Upper lobe of right lung (tissue), 1 donor: Measurements from ENCODE around the gene DOK3. TPM values are rescaled to one million over a fixed set of nuclear protein-coding genes. Genes with fewer than 3 reads are reported as not detected.

ENCODE experiments used
- ATAC-seq: fragments of 200-7000 bp; cut with Tn5 transposase; one replicate; pipeline ENCODE4 v1.9.1; 2020; ENCODE audit warnings: mild to moderate bottlenecking, moderate library complexity
- DNase-seq: peaks from one replicate; pipeline ENCODE4 v3.0.0-alpha.2; 2020
- H3K27ac ChIP-seq: fragments of 200-600 bp; one replicate; pipeline ENCODE4 v1.8.0; 2022
- H3K27me3 ChIP-seq: fragments of 200-600 bp; one replicate; pipeline ENCODE4 v1.8.0; 2022; ENCODE audit warnings: mild to moderate bottlenecking
- H3K36me3 ChIP-seq: fragments of 200-600 bp; one replicate; pipeline ENCODE4 v1.8.0; 2022
- H3K4me1 ChIP-seq: fragments of 200-600 bp; one replicate; pipeline ENCODE4 v1.8.0; 2022
- H3K4me3 ChIP-seq: fragments of 200-600 bp; one replicate; pipeline ENCODE4 v1.8.0; 2022; ENCODE audit warnings: mild to moderate bottlenecking
- H3K9me3 ChIP-seq: fragments of 200-600 bp; one replicate; pipeline ENCODE4 v1.8.0; 2022
- intact Hi-C: fragments of 100-400 bp; cut with DNase I; formaldehyde crosslinking; loops from one replicate; pipeline ENCODE4 v1.11.0; 2022
- total RNA-seq: library from RNA; stranded (reverse); fragmentation: NEBNext Ultra II Directional; extraction: Animal tissue kit (Norgen Biotek cat#: 25700); gene quantifications from one replicate; pipeline ENCODE4 v1.2.1, GENCODE V29; 2021
- TF ChIP-seq, protein P1 (sequence below): fragments of 200-600 bp; IDR thresholded peaks from one replicate; pipeline ENCODE4 v1.8.0; 2022; ENCODE audit warnings: antibody characterized with exemption
- donor health status: DM: no; HTN: yes; CAD: no; lungs with severe emphysema.

The DOK3 gene
- total RNA-seq, 1 donor from 2014 or later: 45.6 TPM

DNA sequence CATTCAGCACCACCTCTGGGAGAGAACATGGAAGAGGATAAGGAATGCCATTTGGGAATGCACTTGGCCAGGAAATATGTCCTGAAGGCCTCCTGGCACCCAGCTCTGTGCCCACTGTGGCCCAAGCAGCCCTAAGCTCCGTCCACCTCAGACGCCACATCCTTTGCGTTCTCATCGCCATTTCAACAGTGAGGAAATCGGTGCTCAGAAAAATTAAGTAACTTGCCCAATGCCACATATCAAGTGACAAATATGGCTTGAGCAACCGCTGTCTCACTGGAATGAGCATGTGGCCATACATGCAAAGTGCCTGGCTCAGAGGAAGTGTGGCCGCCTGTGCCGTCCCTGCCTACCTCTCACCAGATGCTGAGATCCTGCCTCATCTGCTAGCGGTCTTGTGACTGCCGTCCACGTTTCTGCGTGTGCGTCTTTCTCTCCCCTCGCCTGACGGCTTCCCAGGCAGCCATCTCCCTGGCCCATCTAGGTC is 984 bp upstream of the DOK3 start:
- H3K4me3 ChIP-seq: no peak overlapping the region
- ATAC-seq: peak; percentile 72

DNA sequence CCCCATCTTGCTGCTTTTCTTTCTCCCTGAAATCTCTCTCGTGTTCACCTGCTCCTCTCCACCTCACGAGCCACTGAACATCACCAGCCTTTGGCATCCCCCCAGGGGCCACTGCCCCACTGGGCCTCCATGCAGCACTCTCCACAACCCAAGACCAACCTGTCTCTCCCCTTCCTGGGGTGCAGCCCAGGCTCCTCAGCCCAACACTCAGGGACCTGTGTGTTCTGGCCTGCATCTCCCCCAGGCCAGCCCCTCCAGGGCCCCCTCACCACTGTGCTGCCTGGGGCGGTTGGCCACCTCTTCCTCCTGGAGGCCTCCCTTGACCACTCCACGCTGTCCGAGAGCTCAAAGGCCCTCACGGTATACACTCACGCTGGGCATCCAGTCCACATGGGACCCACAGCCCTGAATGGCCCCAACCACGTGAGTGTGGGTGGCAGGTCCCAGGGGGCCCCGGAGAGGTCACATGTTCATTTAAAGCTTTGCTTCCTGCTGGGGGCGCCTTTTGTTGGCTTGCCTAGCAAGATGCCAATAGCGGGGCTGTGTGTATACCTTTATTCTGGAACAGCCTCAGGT is 453 bp upstream of the DOK3 start:
- ATAC-seq: peak; percentile 12
- H3K36me3 ChIP-seq: peaks cover 48% of the 10 kb centered on the region
- TF ChIP-seq, protein P1, sequence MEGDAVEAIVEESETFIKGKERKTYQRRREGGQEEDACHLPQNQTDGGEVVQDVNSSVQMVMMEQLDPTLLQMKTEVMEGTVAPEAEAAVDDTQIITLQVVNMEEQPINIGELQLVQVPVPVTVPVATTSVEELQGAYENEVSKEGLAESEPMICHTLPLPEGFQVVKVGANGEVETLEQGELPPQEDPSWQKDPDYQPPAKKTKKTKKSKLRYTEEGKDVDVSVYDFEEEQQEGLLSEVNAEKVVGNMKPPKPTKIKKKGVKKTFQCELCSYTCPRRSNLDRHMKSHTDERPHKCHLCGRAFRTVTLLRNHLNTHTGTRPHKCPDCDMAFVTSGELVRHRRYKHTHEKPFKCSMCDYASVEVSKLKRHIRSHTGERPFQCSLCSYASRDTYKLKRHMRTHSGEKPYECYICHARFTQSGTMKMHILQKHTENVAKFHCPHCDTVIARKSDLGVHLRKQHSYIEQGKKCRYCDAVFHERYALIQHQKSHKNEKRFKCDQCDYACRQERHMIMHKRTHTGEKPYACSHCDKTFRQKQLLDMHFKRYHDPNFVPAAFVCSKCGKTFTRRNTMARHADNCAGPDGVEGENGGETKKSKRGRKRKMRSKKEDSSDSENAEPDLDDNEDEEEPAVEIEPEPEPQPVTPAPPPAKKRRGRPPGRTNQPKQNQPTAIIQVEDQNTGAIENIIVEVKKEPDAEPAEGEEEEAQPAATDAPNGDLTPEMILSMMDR: no peak
- DNase-seq: no peak
- no peaks in the 10 kb centered on the region for H3K4me1 ChIP-seq
- intact Hi-C loops: no loop called here
- peak overlapping the region; percentile 87 for H3K27ac ChIP-seq
- no peaks in the 10 kb centered on the region for H3K9me3 ChIP-seq
- peak overlapping the region; percentile 59 for H3K4me3 ChIP-seq
- no peaks in the 10 kb centered on the region for H3K27me3 ChIP-seq

More for the DNA sequence above, 984 bp upstream of the DOK3 start:
- H3K27ac ChIP-seq: peak overlapping the region; percentile 87
- peaks cover 4% of the 10 kb centered on the region for H3K4me1 ChIP-seq
- no peaks in the 10 kb centered on the region for H3K27me3 ChIP-seq
- H3K36me3 ChIP-seq: peaks cover 53% of the 10 kb centered on the region
- TF ChIP-seq, protein P1: no peak
- DNase-seq: peak; percentile 85
- no peaks in the 10 kb centered on the region for H3K9me3 ChIP-seq
- intact Hi-C loops: no loop called here

DNA sequence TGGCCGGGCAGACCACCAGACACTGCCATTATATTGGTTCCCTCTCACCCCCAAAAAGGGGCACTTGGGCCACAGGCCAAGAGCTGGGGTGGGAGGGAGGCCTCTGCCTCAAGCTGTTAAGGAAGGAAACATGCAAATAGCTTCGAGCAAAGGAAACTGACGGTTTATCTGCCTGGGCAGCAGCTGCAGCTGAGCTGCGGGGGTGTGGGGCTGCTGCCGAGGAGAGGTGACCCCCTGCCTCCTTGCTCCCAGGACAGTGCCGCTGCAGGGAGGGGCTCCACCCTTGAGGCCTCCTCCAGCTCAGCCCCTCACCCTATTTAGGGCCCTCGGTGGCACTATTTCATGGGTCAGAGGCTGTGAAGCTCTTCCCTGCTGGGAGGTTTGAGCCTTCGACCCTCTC is 789 bp downstream of the DOK3 start:
- Histone ChIP-seq H3K9me3 (no peaks in the 10 kb centered on the region), H3K27me3 (no peaks in the 10 kb centered on the region), H3K4me3 (peak overlapping the region; percentile 59), H3K36me3 (peaks cover 36% of the 10 kb centered on the region), H3K4me1 (no peaks in the 10 kb centered on the region), H3K27ac (peak overlapping the region; percentile 87)
- no peak for ATAC-seq
- no peak for DNase-seq
- TF ChIP-seq, protein P1: no peak
- intact Hi-C loops: no loop called here

DNA sequence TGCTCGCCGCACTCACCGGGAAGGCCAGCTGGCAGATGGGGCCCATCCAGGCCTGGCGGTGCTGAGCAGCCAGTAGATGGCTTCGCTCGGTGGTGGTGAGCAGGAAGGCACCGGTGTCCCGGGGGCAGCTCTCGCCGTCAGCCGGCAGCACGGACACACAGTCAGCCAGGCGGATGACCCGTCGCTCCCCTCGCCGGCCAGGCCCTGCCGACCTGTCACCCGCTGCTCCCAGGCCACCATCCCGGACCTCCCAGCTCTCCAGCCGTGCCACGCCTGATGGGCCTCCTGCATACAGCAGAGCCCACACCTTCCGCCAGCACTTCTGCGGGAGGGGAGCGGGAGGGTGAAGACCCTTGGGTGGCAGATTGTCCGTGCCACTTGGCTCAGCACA is 1.4 kb downstream of the DOK3 start:
- Histone ChIP-seq H3K4me1 (no peaks in the 10 kb centered on the region), H3K36me3 (peaks cover 29% of the 10 kb centered on the region), H3K27ac (peak overlapping the region; percentile 87), H3K9me3 (no peaks in the 10 kb centered on the region), H3K4me3 (peak overlapping the region; percentile 59), H3K27me3 (no peaks in the 10 kb centered on the region)
- intact Hi-C loops: no loop called here
- TF ChIP-seq, protein P1: no peak
- DNase-seq: no peak
- no peak for ATAC-seq

DNA sequence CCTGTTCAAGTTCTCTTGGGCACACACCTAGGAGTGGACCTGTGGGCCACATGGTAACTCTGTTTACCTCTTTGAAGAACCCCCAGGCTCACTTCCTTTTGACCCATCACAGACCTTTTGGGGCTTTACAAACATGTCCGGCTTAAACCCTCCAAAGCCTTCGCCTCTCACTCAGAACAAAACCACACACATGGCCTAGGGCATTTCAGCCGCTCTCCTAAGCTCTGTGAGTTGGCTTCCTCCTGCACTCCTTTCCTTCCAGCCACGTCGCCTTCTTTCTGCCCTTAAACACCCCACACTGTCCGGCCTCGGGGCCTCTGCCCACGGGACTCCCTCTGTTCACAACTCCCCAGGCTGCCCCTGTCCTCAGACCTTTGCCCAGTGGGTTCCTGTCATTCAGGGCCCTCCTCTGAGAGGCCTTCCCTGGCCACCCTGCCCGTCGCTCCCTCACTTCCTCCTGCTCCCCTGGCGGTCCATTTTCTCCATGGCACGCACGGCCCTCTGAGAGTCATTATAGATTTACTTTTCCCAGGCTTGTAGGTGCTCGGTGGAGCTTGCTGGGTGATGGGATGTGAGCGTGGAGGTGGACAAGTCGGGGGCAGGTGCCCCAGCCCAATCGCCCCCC is 1.9 kb downstream of the DOK3 start:
- Histone ChIP-seq H3K9me3 (no peaks in the 10 kb centered on the region), H3K36me3 (peaks cover 24% of the 10 kb centered on the region), H3K27ac (no peak overlapping the region), H3K4me3 (peak overlapping the region; percentile 59), H3K27me3 (no peaks in the 10 kb centered on the region), H3K4me1 (no peaks in the 10 kb centered on the region)
- intact Hi-C loops: no loop called here
- TF ChIP-seq, protein P1: no peak
- ATAC-seq (peak; percentile 4), DNase-seq (no peak)
